Endothelial cell (in vitro differentiated cells): ENCODE data around the gene SLC4A11. TPM values are rescaled to one million over a fixed set of nuclear protein-coding genes. Genes with fewer than 3 reads are reported as not detected.
A peak's percentile ranks its signal among the peaks of the same experiment; 100 is the strongest.

ENCODE experiments used
- DNase-seq: peaks from one replicate; pipeline ENCODE4 v3.0.0; 2021; ENCODE audit warnings: low spot score
- H3K27ac Mint-ChIP-seq: one replicate; pipeline ENCODE4 v1.8.0; 2021; ENCODE audit warnings: mixed read lengths, inconsistent platforms; ENCODE audit not compliant: unreplicated experiment
- H3K27me3 Mint-ChIP-seq: one replicate; pipeline ENCODE4 v1.8.0; 2021; ENCODE audit warnings: mild to moderate bottlenecking, moderate library complexity, mixed read lengths, inconsistent platforms; ENCODE audit not compliant: unreplicated experiment
- H3K36me3 Mint-ChIP-seq: one replicate; pipeline ENCODE4 v1.8.0; 2021; ENCODE audit warnings: mild to moderate bottlenecking, low read depth, mixed read lengths, inconsistent platforms; ENCODE audit not compliant: unreplicated experiment
- H3K4me1 Mint-ChIP-seq: one replicate; pipeline ENCODE4 v1.8.0; 2021; ENCODE audit warnings: mild to moderate bottlenecking, mixed read lengths, inconsistent platforms; ENCODE audit not compliant: unreplicated experiment
- H3K4me3 Mint-ChIP-seq: one replicate; pipeline ENCODE4 v1.8.0; 2021; ENCODE audit warnings: mild to moderate bottlenecking, mixed read lengths, inconsistent platforms; ENCODE audit not compliant: unreplicated experiment
- H3K9me3 Mint-ChIP-seq: one replicate; pipeline ENCODE4 v1.8.0; 2021; ENCODE audit warnings: mixed read lengths, inconsistent platforms; ENCODE audit not compliant: unreplicated experiment
- total RNA-seq: library from RNA; stranded (reverse); fragmentation: NEBNext Ultra II Directional; extraction: Animal tissue kit (Norgen Biotek cat#: 25700); gene quantifications from one replicate; pipeline ENCODE4 v1.2.1, GENCODE V29; 2021; ENCODE audit not compliant: unreplicated experiment
- TF ChIP-seq, protein P1 (sequence below): fragments of 200-600 bp; sonication (generic); IDR thresholded peaks from one replicate; pipeline ENCODE4 v1.5.0; 2021; ENCODE audit warnings: antibody characterized with exemption; ENCODE audit not compliant: unreplicated experiment

The SLC4A11 gene
- total RNA-seq, 1 donor from 2014 or later, result 30.6 TPM

DNA sequence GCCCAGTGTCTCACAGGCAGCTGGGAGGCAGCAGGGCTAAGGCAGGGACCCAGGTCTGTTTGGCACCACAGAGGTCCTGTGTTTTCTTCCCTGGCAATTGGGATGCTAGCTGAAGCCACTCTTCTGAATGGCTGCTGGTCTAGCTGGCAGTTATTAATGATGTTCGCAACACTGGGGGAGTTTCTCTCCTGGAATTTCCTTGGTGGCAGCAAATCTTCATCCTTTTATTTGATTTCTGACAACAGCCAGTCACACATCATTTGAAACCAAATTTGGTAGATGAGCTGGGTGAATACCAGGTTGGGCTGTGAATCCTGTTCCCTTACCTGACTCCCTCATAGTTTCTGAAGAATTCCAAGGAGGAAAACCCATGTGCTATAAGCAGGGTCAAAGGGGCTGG is 40.8 kb upstream of the SLC4A11 start:
- no peak for DNase-seq
- Mint-ChIP-seq H3K4me3 (no peak overlapping the region), H3K27me3 (peaks cover 5% of the 10 kb centered on the region), H3K36me3 (peaks cover 47% of the 10 kb centered on the region), H3K4me1 (no peaks in the 10 kb centered on the region), H3K9me3 (no peaks in the 10 kb centered on the region), H3K27ac (no peak overlapping the region)
- TF ChIP-seq, protein P1, sequence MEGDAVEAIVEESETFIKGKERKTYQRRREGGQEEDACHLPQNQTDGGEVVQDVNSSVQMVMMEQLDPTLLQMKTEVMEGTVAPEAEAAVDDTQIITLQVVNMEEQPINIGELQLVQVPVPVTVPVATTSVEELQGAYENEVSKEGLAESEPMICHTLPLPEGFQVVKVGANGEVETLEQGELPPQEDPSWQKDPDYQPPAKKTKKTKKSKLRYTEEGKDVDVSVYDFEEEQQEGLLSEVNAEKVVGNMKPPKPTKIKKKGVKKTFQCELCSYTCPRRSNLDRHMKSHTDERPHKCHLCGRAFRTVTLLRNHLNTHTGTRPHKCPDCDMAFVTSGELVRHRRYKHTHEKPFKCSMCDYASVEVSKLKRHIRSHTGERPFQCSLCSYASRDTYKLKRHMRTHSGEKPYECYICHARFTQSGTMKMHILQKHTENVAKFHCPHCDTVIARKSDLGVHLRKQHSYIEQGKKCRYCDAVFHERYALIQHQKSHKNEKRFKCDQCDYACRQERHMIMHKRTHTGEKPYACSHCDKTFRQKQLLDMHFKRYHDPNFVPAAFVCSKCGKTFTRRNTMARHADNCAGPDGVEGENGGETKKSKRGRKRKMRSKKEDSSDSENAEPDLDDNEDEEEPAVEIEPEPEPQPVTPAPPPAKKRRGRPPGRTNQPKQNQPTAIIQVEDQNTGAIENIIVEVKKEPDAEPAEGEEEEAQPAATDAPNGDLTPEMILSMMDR, result no peak

- TF ChIP-seq, protein P1, result no peak
- DNase-seq, result no peak
These were observed 38.9 kb upstream of the SLC4A11 start for GRCh38 chr20:3277686-3278465.

GRCh38 chr20:3276680-3277015 is 37.7 kb upstream of the SLC4A11 start:
- H3K36me3 Mint-ChIP-seq, result peaks cover 50% of the 10 kb centered on the region
- no peak overlapping the region for H3K27ac Mint-ChIP-seq
- TF ChIP-seq, protein P1, result no peak
- no peaks in the 10 kb centered on the region for H3K4me1 Mint-ChIP-seq
- no peaks in the 10 kb centered on the region for H3K9me3 Mint-ChIP-seq
- peaks cover 1% of the 10 kb centered on the region for H3K27me3 Mint-ChIP-seq
- no peak overlapping the region for H3K4me3 Mint-ChIP-seq
- peak; percentile 6 for DNase-seq

More at GRCh38 chr20:3277686-3278465, 38.9 kb upstream of the SLC4A11 start:
- no peak overlapping the region for H3K27ac Mint-ChIP-seq
- no peaks in the 10 kb centered on the region for H3K9me3 Mint-ChIP-seq
- peaks cover 3% of the 10 kb centered on the region for H3K27me3 Mint-ChIP-seq
- peaks cover 56% of the 10 kb centered on the region for H3K36me3 Mint-ChIP-seq
- peak overlapping the region; percentile 32 for H3K4me3 Mint-ChIP-seq
- H3K4me1 Mint-ChIP-seq, result no peaks in the 10 kb centered on the region

DNA sequence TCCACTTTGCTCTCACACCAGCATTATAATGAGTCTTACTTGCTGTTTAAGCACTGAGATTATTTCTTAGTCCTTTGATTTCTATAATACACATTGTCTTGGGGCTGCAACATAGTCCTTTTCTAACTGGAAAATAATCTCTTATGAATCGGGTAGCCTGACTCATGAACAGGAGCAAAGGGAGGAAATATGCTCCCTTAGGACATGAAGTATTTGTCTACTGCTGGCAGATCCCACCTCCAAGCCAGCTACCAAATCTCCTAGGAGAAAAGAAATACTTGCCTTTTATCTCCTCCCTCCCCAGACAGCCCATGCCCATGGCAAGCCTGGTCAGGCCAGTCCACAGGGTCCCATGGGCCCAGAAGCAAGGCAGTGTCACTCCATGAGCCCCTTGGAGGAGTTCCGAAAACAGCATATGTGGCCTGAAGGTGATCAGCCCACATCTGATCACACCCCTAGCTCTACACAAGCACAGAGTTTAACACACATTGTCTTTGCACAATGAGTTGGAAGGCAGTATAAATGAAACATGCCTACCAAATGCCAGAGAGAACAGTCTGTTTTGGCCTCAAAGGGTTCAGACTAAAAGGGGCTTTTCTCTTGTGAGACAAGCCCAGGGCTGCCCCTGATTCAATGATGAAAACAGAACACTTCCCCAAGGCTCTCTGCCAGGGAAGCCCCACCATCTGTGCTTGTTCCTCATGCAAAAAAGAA is 37.1 kb upstream of the SLC4A11 start:
- Mint-ChIP-seq H3K27ac (no peak overlapping the region), H3K27me3 (peaks cover 1% of the 10 kb centered on the region), H3K4me1 (no peaks in the 10 kb centered on the region), H3K4me3 (no peak overlapping the region), H3K9me3 (no peaks in the 10 kb centered on the region), H3K36me3 (peaks cover 48% of the 10 kb centered on the region)
- TF ChIP-seq, protein P1, result no peak
- no peak for DNase-seq
